WTC11 (cell line): ENCODE data around the gene KCNC4. TPM values are rescaled to one million over a fixed set of nuclear protein-coding genes. Genes with fewer than 3 reads are reported as not detected.
A peak's percentile ranks its signal among the peaks of the same experiment; 100 is the strongest.

Experiments used
- ATAC-seq: fragments of 200-7000 bp; cut with Tn5 transposase; 2 replicates; pipeline ENCODE4 v1.10.0; 2021; ENCODE audit warnings: mild to moderate bottlenecking, moderate library complexity
- CTCF ChIA-PET: fragments of 300-600 bp; sonication (Branson Sonifier 250); formaldehyde crosslinking; loops from one replicate; lab custom pipeline; 2021; ENCODE audit warnings: antibody characterized with exemption; lab: Charles Lee
- POLR2A ChIA-PET: fragments of 350-600 bp; sonication (Branson Sonifier 250); formaldehyde crosslinking; loops from one replicate; lab custom pipeline; 2021; ENCODE audit warnings: antibody characterized with exemption; lab: Charles Lee
- DNase-seq: peaks from one replicate; pipeline ENCODE4 v3.0.0; 2021; ENCODE audit warnings: low spot score
- H3K27ac Mint-ChIP-seq: 2 replicates; pipeline ENCODE4 v1.8.0; 2021; ENCODE audit warnings: mixed read lengths
- H3K27me3 Mint-ChIP-seq: 2 replicates; pipeline ENCODE4 v1.8.0; 2021; ENCODE audit warnings: low read depth, mild to moderate bottlenecking, moderate library complexity, mixed read lengths
- H3K36me3 Mint-ChIP-seq: 2 replicates; pipeline ENCODE4 v1.8.0; 2021; ENCODE audit warnings: mixed read lengths
- H3K4me1 Mint-ChIP-seq: 2 replicates; pipeline ENCODE4 v1.8.0; 2022; ENCODE audit warnings: mixed read lengths
- H3K4me3 Mint-ChIP-seq: 2 replicates; pipeline ENCODE4 v1.8.0; 2021; ENCODE audit warnings: mild to moderate bottlenecking, moderate library complexity, mixed read lengths
- H3K9me3 Mint-ChIP-seq: 2 replicates; pipeline ENCODE4 v1.8.0; 2021; ENCODE audit warnings: mixed read lengths
- EMX1 ChIP-seq: fragments of 250-450 bp; sonication (Bioruptor Pico); IDR thresholded peaks from 2 replicates; pipeline ENCODE4 v1.8.0; 2021; ENCODE audit warnings: mild to moderate bottlenecking
- FOXK1 ChIP-seq: sonication (generic); formaldehyde crosslinking; IDR thresholded peaks from 2 replicates; pipeline ENCODE4 v1.8.0; 2022; ENCODE audit warnings: mild to moderate bottlenecking, moderate library complexity, missing genetic modification reagents
- GTF2I ChIP-seq: fragments of 250-450 bp; sonication (Bioruptor Pico); conservative IDR thresholded peaks from 2 replicates; pipeline ENCODE4 v1.4.0; 2021; ENCODE audit warnings: mild to moderate bottlenecking
- JAZF1 ChIP-seq: fragments of 250-450 bp; sonication (Bioruptor Pico); IDR thresholded peaks from 2 replicates; pipeline ENCODE4 v1.9.0; 2021; ENCODE audit warnings: moderate library complexity, mild to moderate bottlenecking, inconsistent platforms
- JUN ChIP-seq: sonication (generic); formaldehyde crosslinking; IDR thresholded peaks from 2 replicates; pipeline ENCODE4 v1.8.0; 2023; ENCODE audit warnings: mild to moderate bottlenecking, missing genetic modification reagents
- SMAD3 ChIP-seq: sonication (generic); formaldehyde crosslinking; IDR thresholded peaks from 2 replicates; pipeline ENCODE4 v1.8.0; 2022; ENCODE audit warnings: missing genetic modification reagents, mild to moderate bottlenecking, borderline replicate concordance
- TCF7 ChIP-seq: sonication (generic); formaldehyde crosslinking; IDR thresholded peaks from 2 replicates; pipeline ENCODE4 v1.8.0; 2022; ENCODE audit warnings: mild to moderate bottlenecking, low read depth, missing genetic modification reagents, moderate library complexity
- ZNF121 ChIP-seq: sonication (generic); formaldehyde crosslinking; IDR thresholded peaks from 2 replicates; pipeline ENCODE4 v1.8.0; 2023; ENCODE audit warnings: missing genetic modification reagents
- total RNA-seq: library from RNA; stranded (reverse); gene quantifications from 3 replicates; pipeline ENCODE4 v1.2.3, GENCODE V29; 2021
- TF ChIP-seq, protein P1 (sequence below): sonication (generic); formaldehyde crosslinking; IDR thresholded peaks from 2 replicates; pipeline ENCODE4 v1.8.1; 2022; ENCODE audit warnings: low read depth, mild to moderate bottlenecking, moderate library complexity, missing genetic modification reagents, borderline replicate concordance
- TF ChIP-seq, protein P2 (sequence below): fragments of 250-450 bp; sonication (Bioruptor Pico); conservative IDR thresholded peaks from 2 replicates; pipeline ENCODE4 v1.9.0; 2021; ENCODE audit warnings: mild to moderate bottlenecking
- TF ChIP-seq, protein P3 (sequence below): fragments of 250-450 bp; sonication (Bioruptor Pico); IDR thresholded peaks from 2 replicates; pipeline ENCODE4 v1.9.0; 2021; ENCODE audit warnings: moderate library complexity, mild to moderate bottlenecking, inconsistent platforms, borderline replicate concordance
- TF ChIP-seq, protein P4 (sequence below): sonication (generic); formaldehyde crosslinking; conservative IDR thresholded peaks from 2 replicates; pipeline ENCODE4 v1.8.1; 2023; ENCODE audit warnings: mild to moderate bottlenecking, low read depth, missing genetic modification reagents, moderate library complexity
- TF ChIP-seq, protein P5 (sequence below): sonication (generic); formaldehyde crosslinking; IDR thresholded peaks from 2 replicates; pipeline ENCODE4 v1.8.0; 2022; ENCODE audit warnings: mild to moderate bottlenecking, missing genetic modification reagents
- TF ChIP-seq, protein P6 (sequence below): fragments of 250-450 bp; sonication (Bioruptor Pico); IDR thresholded peaks from 2 replicates; pipeline ENCODE4 v1.9.0; 2021; ENCODE audit warnings: mild to moderate bottlenecking
- TF ChIP-seq, protein P7 (sequence below): fragments of 250-450 bp; sonication (Bioruptor Pico); IDR thresholded peaks from 2 replicates; pipeline ENCODE4 v1.8.0; 2021; ENCODE audit warnings: mild to moderate bottlenecking
- TF ChIP-seq, protein P8 (sequence below): sonication (generic); formaldehyde crosslinking; IDR thresholded peaks from 2 replicates; pipeline ENCODE4 v1.8.0; 2023; ENCODE audit warnings: missing genetic modification reagents
- TF ChIP-seq, protein P9 (sequence below): sonication (generic); formaldehyde crosslinking; IDR thresholded peaks from 2 replicates; pipeline ENCODE4 v1.8.1; 2022; ENCODE audit warnings: missing genetic modification reagents, borderline replicate concordance

The KCNC4 gene
- total RNA-seq, 1 experiment from 2014 or later = 19.9 TPM

DNA sequence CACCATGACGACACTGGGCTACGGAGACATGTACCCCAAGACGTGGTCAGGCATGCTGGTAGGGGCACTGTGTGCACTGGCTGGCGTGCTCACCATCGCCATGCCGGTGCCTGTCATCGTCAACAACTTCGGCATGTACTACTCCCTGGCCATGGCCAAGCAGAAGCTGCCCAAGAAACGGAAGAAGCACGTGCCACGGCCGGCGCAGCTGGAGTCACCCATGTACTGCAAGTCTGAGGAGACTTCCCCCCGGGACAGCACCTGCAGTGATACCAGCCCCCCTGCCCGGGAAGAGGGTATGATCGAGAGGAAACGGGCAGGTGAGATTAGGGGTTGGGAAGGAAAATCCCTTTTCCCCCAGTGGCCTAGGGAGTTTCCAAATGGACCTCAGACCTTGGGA lies 13.5 kb downstream of the KCNC4 start (continued):
- TF ChIP-seq, protein P1, sequence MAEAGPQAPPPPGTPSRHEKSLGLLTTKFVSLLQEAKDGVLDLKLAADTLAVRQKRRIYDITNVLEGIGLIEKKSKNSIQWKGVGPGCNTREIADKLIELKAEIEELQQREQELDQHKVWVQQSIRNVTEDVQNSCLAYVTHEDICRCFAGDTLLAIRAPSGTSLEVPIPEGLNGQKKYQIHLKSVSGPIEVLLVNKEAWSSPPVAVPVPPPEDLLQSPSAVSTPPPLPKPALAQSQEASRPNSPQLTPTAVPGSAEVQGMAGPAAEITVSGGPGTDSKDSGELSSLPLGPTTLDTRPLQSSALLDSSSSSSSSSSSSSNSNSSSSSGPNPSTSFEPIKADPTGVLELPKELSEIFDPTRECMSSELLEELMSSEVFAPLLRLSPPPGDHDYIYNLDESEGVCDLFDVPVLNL (CRISPR knock-in tag) = no peak
- TF ChIP-seq GTF2I (CRISPR knock-in tag) = no peak
- TF ChIP-seq, all 79 proteins: peak for 0

DNA sequence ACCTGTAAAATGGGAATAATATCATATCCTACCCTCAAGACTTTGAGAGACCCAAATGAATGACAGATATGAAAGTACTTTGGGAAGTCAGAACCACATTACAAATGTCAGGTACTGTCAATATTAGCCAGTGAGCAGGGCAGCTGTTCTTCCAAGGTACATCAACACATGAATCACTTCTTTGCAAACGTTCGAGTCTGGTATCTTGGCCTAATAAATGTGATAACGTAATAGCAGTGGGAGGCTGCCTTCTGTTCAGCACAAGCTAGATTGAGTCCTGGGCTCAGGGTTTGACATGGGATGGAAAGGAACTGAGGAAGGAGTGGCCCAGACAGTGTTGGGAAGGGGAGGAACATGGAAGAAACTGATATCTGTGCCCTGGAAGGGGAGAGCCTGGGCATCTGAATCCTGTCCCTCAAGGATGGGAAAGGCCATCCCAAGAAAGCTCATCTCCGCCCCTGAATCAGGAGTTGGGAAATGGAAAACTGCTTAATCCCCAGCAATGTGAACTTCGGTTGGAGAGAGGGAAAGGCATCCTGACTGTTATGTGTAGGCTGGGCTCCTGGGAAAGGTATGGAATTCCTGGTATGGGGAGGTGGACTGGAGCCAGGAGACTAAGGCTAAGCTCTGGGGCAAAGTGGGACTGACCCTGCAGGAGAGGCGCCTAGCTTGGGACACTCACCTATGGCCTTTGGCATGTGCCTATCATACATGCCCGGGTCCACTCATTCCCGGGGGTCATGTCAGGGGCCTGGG lies 14.3 kb downstream of the KCNC4 start:
- no peak for ATAC-seq
- Mint-ChIP-seq H3K4me1 (peaks cover 14% of the 10 kb centered on the region), H3K27ac (peak overlapping the region; percentile 72; the same call in 1 of the 2 replicates), H3K9me3 (no peaks in the 10 kb centered on the region), H3K36me3 (peaks cover 21% of the 10 kb centered on the region), H3K4me3 (no peak overlapping the region)
- DNase-seq = no peak
- POLR2A ChIA-PET = no interaction called here
- CTCF ChIA-PET = interaction anchor here (1.2 to 2.3 kb wide), 3 partner anchors 12 to 88 kb away, joined by 4 to 15 read pairs (median 13); no protein-coding TSS in a partner anchor
- TF ChIP-seq, protein P2, sequence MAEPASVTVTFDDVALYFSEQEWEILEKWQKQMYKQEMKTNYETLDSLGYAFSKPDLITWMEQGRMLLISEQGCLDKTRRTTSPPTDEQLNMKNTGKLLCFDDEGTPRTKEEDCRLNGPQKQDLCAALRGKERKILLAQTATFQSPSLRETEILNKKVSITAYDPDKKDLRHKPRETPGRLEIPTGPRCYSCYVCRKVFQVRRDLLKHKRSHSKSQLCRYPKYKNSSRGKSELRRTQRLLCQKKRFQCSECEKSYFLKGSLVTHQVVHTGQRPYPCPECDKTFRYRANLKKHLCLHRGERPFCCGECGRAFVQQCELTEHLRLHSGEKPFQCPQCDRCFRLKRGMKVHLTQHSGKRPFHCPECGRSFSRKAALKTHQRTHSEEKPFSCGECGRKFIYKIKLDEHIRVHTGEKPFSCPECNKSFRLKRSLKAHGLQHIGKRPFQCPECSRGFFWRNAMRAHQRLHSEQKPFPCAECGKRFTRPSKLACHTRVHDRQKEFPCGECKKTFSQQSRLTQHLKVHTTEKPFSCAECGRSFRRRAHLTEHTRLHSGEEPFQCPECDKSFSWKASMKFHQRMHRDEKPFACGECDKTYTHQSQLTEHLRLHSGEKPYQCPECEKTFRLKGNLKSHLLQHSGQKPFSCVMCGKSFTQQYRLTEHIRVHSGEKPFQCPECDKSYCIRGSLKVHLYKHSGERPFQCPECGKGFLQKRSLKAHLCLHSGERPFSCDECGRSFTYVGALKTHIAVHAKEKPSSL (CRISPR knock-in tag) = no peak
- TF ChIP-seq, protein P3, sequence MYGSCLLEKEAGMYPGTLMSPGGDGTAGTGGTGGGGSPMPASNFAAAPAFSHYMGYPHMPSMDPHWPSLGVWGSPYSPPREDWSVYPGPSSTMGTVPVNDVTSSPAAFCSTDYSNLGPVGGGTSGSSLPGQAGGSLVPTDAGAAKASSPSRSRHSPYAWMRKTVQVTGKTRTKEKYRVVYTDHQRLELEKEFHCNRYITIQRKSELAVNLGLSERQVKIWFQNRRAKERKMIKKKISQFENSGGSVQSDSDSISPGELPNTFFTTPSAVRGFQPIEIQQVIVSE (CRISPR knock-in tag) = no peak
- no peak for TF ChIP-seq ZNF121
- no peak for TF ChIP-seq TCF7
- TF ChIP-seq, protein P4, sequence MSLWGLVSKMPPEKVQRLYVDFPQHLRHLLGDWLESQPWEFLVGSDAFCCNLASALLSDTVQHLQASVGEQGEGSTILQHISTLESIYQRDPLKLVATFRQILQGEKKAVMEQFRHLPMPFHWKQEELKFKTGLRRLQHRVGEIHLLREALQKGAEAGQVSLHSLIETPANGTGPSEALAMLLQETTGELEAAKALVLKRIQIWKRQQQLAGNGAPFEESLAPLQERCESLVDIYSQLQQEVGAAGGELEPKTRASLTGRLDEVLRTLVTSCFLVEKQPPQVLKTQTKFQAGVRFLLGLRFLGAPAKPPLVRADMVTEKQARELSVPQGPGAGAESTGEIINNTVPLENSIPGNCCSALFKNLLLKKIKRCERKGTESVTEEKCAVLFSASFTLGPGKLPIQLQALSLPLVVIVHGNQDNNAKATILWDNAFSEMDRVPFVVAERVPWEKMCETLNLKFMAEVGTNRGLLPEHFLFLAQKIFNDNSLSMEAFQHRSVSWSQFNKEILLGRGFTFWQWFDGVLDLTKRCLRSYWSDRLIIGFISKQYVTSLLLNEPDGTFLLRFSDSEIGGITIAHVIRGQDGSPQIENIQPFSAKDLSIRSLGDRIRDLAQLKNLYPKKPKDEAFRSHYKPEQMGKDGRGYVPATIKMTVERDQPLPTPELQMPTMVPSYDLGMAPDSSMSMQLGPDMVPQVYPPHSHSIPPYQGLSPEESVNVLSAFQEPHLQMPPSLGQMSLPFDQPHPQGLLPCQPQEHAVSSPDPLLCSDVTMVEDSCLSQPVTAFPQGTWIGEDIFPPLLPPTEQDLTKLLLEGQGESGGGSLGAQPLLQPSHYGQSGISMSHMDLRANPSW = no peak
- TF ChIP-seq, protein P5, sequence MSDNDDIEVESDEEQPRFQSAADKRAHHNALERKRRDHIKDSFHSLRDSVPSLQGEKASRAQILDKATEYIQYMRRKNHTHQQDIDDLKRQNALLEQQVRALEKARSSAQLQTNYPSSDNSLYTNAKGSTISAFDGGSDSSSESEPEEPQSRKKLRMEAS (CRISPR knock-in tag) = no peak
- TF ChIP-seq, protein P6, sequence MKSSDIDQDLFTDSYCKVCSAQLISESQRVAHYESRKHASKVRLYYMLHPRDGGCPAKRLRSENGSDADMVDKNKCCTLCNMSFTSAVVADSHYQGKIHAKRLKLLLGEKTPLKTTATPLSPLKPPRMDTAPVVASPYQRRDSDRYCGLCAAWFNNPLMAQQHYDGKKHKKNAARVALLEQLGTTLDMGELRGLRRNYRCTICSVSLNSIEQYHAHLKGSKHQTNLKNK (CRISPR knock-in tag) = no peak
- TF ChIP-seq, all 79 proteins: peak for 0
- H3K27me3 Mint-ChIP-seq = no peaks in the 10 kb centered on the region

DNA sequence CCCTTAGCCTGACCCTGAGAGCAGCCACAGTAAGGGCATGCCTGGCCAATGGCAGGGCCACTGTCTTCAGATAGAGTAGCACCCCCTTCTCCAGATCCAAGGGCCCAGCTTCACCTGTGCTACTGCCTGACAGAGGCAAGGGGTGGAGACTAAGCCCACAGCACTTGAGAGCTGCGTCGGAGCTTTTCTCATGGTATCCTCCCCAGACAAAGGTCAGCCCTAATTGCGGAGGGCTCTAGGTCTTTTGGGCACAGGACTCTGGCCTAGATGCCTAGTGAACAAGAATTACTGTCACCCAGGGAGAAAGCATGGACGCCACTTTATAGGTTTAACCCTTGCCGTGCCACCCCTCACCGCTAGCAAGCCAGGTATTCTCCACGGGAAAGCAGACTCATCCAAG lies 15.1 kb downstream of the KCNC4 start:
- Mint-ChIP-seq H3K4me1 (peaks cover 14% of the 10 kb centered on the region), H3K27ac (no peak overlapping the region), H3K4me3 (no peak overlapping the region), H3K9me3 (no peaks in the 10 kb centered on the region), H3K27me3 (no peaks in the 10 kb centered on the region), H3K36me3 (peaks cover 21% of the 10 kb centered on the region)
- POLR2A ChIA-PET = no interaction called here
- no peak for ATAC-seq
- no peak for DNase-seq
- CTCF ChIA-PET = interaction anchor here (1.2 to 2.3 kb wide), 3 partner anchors 13 to 87 kb away, joined by 4 to 15 read pairs (median 13); no protein-coding TSS in a partner anchor
- TF ChIP-seq, protein P7, sequence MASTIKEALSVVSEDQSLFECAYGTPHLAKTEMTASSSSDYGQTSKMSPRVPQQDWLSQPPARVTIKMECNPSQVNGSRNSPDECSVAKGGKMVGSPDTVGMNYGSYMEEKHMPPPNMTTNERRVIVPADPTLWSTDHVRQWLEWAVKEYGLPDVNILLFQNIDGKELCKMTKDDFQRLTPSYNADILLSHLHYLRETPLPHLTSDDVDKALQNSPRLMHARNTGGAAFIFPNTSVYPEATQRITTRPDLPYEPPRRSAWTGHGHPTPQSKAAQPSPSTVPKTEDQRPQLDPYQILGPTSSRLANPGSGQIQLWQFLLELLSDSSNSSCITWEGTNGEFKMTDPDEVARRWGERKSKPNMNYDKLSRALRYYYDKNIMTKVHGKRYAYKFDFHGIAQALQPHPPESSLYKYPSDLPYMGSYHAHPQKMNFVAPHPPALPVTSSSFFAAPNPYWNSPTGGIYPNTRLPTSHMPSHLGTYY (CRISPR knock-in tag) = no peak
- TF ChIP-seq, protein P8, sequence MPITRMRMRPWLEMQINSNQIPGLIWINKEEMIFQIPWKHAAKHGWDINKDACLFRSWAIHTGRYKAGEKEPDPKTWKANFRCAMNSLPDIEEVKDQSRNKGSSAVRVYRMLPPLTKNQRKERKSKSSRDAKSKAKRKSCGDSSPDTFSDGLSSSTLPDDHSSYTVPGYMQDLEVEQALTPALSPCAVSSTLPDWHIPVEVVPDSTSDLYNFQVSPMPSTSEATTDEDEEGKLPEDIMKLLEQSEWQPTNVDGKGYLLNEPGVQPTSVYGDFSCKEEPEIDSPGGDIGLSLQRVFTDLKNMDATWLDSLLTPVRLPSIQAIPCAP (CRISPR knock-in tag) = no peak
- TF ChIP-seq FOXK1 (CRISPR knock-in tag) (no peak), SMAD3 (CRISPR knock-in tag) (no peak), JUN (no peak), GTF2I (CRISPR knock-in tag) (no peak), JAZF1 (CRISPR knock-in tag) (no peak), EMX1 (CRISPR knock-in tag) (no peak)
- TF ChIP-seq, protein P9, sequence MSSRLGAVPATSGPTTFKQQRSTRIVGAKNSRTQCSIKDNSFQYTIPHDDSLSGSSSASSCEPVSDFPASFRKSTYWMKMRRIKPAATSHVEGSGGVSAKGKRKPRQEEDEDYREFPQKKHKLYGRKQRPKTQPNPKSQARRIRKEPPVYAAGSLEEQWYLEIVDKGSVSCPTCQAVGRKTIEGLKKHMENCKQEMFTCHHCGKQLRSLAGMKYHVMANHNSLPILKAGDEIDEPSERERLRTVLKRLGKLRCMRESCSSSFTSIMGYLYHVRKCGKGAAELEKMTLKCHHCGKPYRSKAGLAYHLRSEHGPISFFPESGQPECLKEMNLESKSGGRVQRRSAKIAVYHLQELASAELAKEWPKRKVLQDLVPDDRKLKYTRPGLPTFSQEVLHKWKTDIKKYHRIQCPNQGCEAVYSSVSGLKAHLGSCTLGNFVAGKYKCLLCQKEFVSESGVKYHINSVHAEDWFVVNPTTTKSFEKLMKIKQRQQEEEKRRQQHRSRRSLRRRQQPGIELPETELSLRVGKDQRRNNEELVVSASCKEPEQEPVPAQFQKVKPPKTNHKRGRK (CRISPR knock-in tag) = no peak
